ENCODE results near the gene S100A6.

DNA sequence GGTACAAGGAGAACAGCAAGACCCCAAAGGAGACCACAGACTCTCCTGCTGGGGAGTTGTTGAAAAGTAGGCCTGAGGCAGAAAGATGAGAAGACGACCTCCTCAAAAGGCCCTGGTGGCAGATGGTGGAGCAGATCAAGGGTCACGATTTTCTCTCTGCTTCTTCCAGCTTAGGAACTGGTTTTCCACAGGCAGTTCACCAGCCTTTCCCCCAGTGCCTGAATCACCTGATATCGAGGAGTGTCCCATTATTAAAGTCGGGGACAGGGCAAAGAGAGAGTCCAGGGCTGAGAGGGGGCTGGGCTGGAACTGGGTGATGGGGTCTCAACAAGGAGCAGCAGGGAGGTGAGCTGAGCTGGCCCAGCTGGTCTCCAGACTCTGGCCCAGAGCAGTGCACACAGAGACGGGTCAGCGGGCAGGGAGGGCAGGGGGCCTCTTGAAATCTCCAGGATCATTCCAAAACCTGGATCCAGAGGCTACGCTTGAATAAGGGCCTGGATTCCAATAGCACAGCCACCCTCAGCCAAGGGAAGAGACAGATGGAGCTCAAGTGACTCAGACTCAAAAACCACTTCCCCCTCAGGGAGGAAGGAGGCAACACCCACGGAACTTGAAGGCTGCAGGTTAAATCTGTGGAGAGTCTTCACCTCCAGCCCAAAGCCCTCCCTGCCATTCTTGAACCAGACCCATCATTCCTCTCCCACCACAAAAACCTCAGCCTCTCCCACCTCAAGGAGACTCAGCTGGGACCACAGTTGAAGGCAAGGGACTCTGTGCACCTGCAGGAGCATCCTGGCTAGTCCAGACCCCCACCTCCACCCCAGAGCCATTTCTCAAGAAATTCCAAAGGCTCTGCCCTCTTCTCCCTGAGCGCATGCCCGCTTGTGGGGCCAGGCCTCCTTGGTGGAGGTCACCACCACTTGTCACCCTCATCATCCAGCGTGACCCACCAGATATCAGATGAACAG is 4.9 kb upstream of the S100A6 start, which contains the start of gene S100A5:
- TF ChIP-seq SUZ12 (IDR thresholded peaks at IDR 0.05; ENCODE audit: extremely low read depth, insufficient read depth, insufficient read length): no peak
- no peak for TF ChIP-seq YY1 (IDR thresholded peaks at IDR 0.05; ENCODE audit: insufficient read depth, insufficient read length)
- no peak for TF ChIP-seq ZNF274 (IDR thresholded peaks at IDR 0.05; ENCODE audit: low read depth, low read length)

All from NT2/D1 (cell line).